GM12878 (cell line): ENCODE results near the gene MSI2. TPM values are rescaled to one million over a fixed set of nuclear protein-coding genes. Genes with fewer than 3 reads are reported as not detected.

Source experiments
- ATAC-seq: fragments of 200-7000 bp; cut with Tn5 transposase; 3 replicates; pipeline ENCODE4 v1.9.1; 2020; ENCODE audit warnings: mild to moderate bottlenecking, moderate library complexity
- BruUV-seq: library from RNA; stranded (reverse); fragments of 400-500 nt; replicated peaks from 2 replicates; lab custom pipeline; 2021; lab: Mats Ljungman, UMichigan
- CTCF ChIA-PET: fragments of 300-600 bp; sonication (Branson Sonifier 250); formaldehyde crosslinking; extraction: SDS; loops from one replicate; lab custom pipeline; 2021; ENCODE audit warnings: inconsistent platforms; lab: Yijun Ruan, JAX
- POLR2A ChIA-PET: fragments of 350-600 bp; formaldehyde crosslinking; extraction: SDS; loops from one replicate; lab custom pipeline; 2021; ENCODE audit warnings: inconsistent platforms; lab: Charles Lee
- RAD21 ChIA-PET: fragments of 300-600 bp; sonication (Branson Sonifier 250); formaldehyde crosslinking; loops from one replicate; lab custom pipeline; 2023; ENCODE audit warnings: antibody characterized with exemption; ENCODE audit not compliant: unreplicated experiment; lab: Charles Lee
- SMC1A ChIA-PET: fragments of 300-600 bp; sonication (Branson Sonifier 250); formaldehyde crosslinking; loops from one replicate; lab custom pipeline; 2023; ENCODE audit not compliant: unreplicated experiment, uncharacterized antibody; lab: Charles Lee
- DNase-seq: peaks from one replicate; pipeline ENCODE4 v3.0.0-alpha.2; 2011; ENCODE audit warnings: low read depth, low spot score
- FAIRE-seq: peaks from 3 replicates; lab custom pipeline; 2011; peaks lifted over from hg19 to GRCh38; lab: Jason Lieb, UNC
- H2AFZ ChIP-seq: 2 replicates; pipeline ENCODE4 v1.6.0; 2011; ENCODE audit warnings: low read depth, low read length, control low read depth; ENCODE audit not compliant: control insufficient read depth
- H3K27ac ChIP-seq: 2 replicates; pipeline ENCODE4 v1.5.1; 2011; ENCODE audit warnings: control low read depth; ENCODE audit not compliant: control insufficient read depth, insufficient read depth
- H3K27me3 ChIP-seq, 2 experiments: replicated peaks in 1 of 2; 2 replicates each; pipeline versions ENCODE4 v1.6.0 to v1.6.1; 2011; ENCODE audit warnings: low read length in 1 of 2; ENCODE audit not compliant: control insufficient read depth in 2 of 2, insufficient read depth in 2 of 2
- H3K36me3 ChIP-seq, 2 experiments: 2 replicates each; pipeline ENCODE4 v1.5.1; 2011; ENCODE audit warnings: low read length in 1 of 2; ENCODE audit not compliant: control insufficient read depth in 2 of 2, insufficient read depth in 2 of 2
- H3K4me1 ChIP-seq: 2 replicates; pipeline ENCODE4 v1.6.1; 2011; ENCODE audit warnings: mild to moderate bottlenecking, low read length, moderate library complexity, mixed read lengths; ENCODE audit not compliant: control insufficient read depth, insufficient read depth
- H3K4me2 ChIP-seq: 2 replicates; pipeline ENCODE4 v1.6.0; 2011; ENCODE audit warnings: control low read depth; ENCODE audit not compliant: control insufficient read depth, insufficient read depth
- H3K4me3 ChIP-seq: fragments of 200-600 bp; sonication (generic); 2 replicates; pipeline ENCODE4 v1.5.1; 2016
- H3K79me2 ChIP-seq: 2 replicates; pipeline ENCODE4 v1.6.0; 2011; ENCODE audit warnings: low read length; ENCODE audit not compliant: control insufficient read depth, insufficient read depth
- H3K9ac ChIP-seq: 2 replicates; pipeline ENCODE4 v1.8.0; 2011; ENCODE audit warnings: low read length, control low read depth, mixed read lengths; ENCODE audit not compliant: control insufficient read depth, insufficient read depth
- H3K9me3 ChIP-seq: replicated peaks from 3 replicates; pipeline ENCODE4 v1.5.1; 2011; ENCODE audit warnings: mild to moderate bottlenecking, low read length; ENCODE audit not compliant: control insufficient read depth, insufficient read depth
- H4K20me1 ChIP-seq: 2 replicates; pipeline ENCODE4 v1.6.0; 2011; ENCODE audit not compliant: control insufficient read depth, insufficient read depth
- ASH2L ChIP-seq: fragments of 300-600, 200-600 bp; sonication (generic); IDR thresholded peaks from 2 replicates; pipeline ENCODE4 v1.6.1; 2017; ENCODE audit warnings: low read depth, mild to moderate bottlenecking, borderline replicate concordance
- BMI1 ChIP-seq: fragments of 450-650 bp; IDR thresholded peaks from 2 replicates; pipeline ENCODE4 v1.6.1; 2016; ENCODE audit warnings: mild to moderate bottlenecking, moderate library complexity, borderline replicate concordance
- EP300 ChIP-seq, 2 experiments: fragments of 150-350 bp in 1 of 2; IDR thresholded peaks; 2 replicates each; pipeline ENCODE4 v1.6.1; 2011 to 2012; ENCODE audit warnings: low read depth in 2 of 2, low read length in 2 of 2, borderline replicate concordance in 1 of 2, improper control_type of control experiment in 1 of 2, inconsistent platforms in 1 of 2; ENCODE audit not compliant: control insufficient read depth in 1 of 2
- FOS ChIP-seq: IDR thresholded peaks from 3 replicates; pipeline ENCODE4 v1.6.1; 2011; ENCODE audit warnings: borderline replicate concordance; ENCODE audit not compliant: insufficient read length; ENCODE audit errors: extremely low read depth
- JUND ChIP-seq: IDR thresholded peaks from 2 replicates; pipeline ENCODE4 v1.6.1; 2012; ENCODE audit warnings: low read depth, mild to moderate bottlenecking, low read length, improper control_type of control experiment, moderate library complexity
- NFIC ChIP-seq: IDR thresholded peaks from 2 replicates; pipeline ENCODE4 v1.6.1; 2012; ENCODE audit warnings: low read depth, mild to moderate bottlenecking, inconsistent platforms, low read length, moderate library complexity
- PAX8 ChIP-seq: fragments of 450-650 bp; IDR thresholded peaks from 2 replicates; pipeline ENCODE4 v1.6.1; 2017; ENCODE audit warnings: mild to moderate bottlenecking, moderate library complexity
- TARDBP ChIP-seq: IDR thresholded peaks from 2 replicates; pipeline ENCODE4 v1.6.1; 2016; ENCODE audit warnings: borderline replicate concordance
- WGBS: methylation state at CpG from one replicate; pipeline ENCODE4 v1.1.6; 2016; ENCODE audit warnings: low lambda C conversion rate; ENCODE audit not compliant: insufficient replicate concordance, insufficient coverage; ENCODE audit errors: missing lambda C conversion rate; 5-methylcytosine and 5-hydroxymethylcytosine counted together
- in situ Hi-C: fragments of 300-500 bp; cut with MboI; formaldehyde crosslinking; loops from 9 replicates; pipeline ENCODE4 v1.14.3; 2018; ENCODE audit warnings: mixed read lengths
- intact Hi-C: fragments of 100-400 bp; cut with micrococcal nuclease; formaldehyde crosslinking; loops from one replicate; pipeline ENCODE4 v1.14.2; 2022; ENCODE audit not compliant: unreplicated experiment
- polyA plus RNA-seq, 11 experiments: library from polyadenylated mRNA; depleted of rRNA in 4 of 11; unstranded in 6 of 11; stranded (reverse) in 5 of 11; fragments of >200 nt; fragmentation: Nextera tagmentation in 4 of 11; fragmentation: Illumina TruSeq in 1 of 11; extraction: Ambion mirVana in 4 of 11; extraction: Trizol in 1 of 11; gene quantifications; 1 replicate in 1 of 11; 2 replicates in 10 of 11; pipeline versions ENCODE4 v1.2.1 to v1.2.3, GENCODE V29; 2011 to 2016; ENCODE audit warnings: inconsistent platforms in 2 of 11, missing spikeins in 2 of 11, low read depth in 1 of 11
- total RNA-seq, 4 experiments: library from RNA; depleted of rRNA in 3 of 4; stranded (reverse); fragments of >200 nt in 3 of 4; fragmentation: Illumina TruSeq in 1 of 4; extraction: Trizol in 1 of 4; gene quantifications; 2 replicates each; pipeline versions ENCODE4 v1.2.1 to v1.2.3, GENCODE V29; 2013 to 2021
- TF ChIP-seq, protein P1 (sequence below): fragments of 450-650 bp; IDR thresholded peaks from 2 replicates; pipeline ENCODE4 v1.6.1; 2017; ENCODE audit warnings: mild to moderate bottlenecking, moderate library complexity
- TF ChIP-seq, protein P2 (sequence below): IDR thresholded peaks from 2 replicates; pipeline ENCODE4 v1.6.1; 2012; ENCODE audit warnings: low read depth, low read length, improper control_type of control experiment
- TF ChIP-seq, protein P3 (sequence below): fragments of 450-650 bp; IDR thresholded peaks from 2 replicates; pipeline ENCODE4 v1.6.1; 2017; ENCODE audit warnings: mild to moderate bottlenecking, low read depth, inconsistent platforms; ENCODE audit not compliant: poor library complexity, severe bottlenecking
- TF ChIP-seq, protein P4 (sequence below): fragments of 450-650 bp; formaldehyde crosslinking; IDR thresholded peaks from 2 replicates; pipeline ENCODE4 v1.4.0; 2020; ENCODE audit warnings: mild to moderate bottlenecking, moderate library complexity

Gene MSI2
- total and polyA plus RNA-seq, 10 of the 15 experiments (the other 5 are each of a cell fraction or from before 2014, with no cell fraction given) = 6.1 to 76.1 (median 42.0) TPM

DNA sequence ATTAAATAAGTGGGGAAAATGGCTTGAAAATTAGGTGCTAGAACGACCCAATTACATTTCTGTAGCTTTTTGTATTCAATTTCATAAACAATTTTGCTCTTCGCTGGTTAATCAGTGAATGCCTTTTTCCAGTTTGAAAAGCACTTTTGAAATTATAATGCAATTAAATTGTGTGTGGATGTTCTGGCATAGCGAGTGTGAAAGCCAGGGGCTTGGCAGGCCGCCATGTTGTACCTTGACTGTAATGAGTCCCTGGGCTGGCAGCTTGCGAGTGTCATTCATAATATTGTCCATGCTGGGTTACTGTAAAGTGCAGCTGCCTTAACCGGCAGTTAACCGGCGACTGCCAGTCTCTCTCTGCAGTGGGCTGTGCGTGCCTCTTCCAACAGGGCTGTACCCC, 310.9 kb downstream of the MSI2 start (continued):
- TF ChIP-seq, protein P1, sequence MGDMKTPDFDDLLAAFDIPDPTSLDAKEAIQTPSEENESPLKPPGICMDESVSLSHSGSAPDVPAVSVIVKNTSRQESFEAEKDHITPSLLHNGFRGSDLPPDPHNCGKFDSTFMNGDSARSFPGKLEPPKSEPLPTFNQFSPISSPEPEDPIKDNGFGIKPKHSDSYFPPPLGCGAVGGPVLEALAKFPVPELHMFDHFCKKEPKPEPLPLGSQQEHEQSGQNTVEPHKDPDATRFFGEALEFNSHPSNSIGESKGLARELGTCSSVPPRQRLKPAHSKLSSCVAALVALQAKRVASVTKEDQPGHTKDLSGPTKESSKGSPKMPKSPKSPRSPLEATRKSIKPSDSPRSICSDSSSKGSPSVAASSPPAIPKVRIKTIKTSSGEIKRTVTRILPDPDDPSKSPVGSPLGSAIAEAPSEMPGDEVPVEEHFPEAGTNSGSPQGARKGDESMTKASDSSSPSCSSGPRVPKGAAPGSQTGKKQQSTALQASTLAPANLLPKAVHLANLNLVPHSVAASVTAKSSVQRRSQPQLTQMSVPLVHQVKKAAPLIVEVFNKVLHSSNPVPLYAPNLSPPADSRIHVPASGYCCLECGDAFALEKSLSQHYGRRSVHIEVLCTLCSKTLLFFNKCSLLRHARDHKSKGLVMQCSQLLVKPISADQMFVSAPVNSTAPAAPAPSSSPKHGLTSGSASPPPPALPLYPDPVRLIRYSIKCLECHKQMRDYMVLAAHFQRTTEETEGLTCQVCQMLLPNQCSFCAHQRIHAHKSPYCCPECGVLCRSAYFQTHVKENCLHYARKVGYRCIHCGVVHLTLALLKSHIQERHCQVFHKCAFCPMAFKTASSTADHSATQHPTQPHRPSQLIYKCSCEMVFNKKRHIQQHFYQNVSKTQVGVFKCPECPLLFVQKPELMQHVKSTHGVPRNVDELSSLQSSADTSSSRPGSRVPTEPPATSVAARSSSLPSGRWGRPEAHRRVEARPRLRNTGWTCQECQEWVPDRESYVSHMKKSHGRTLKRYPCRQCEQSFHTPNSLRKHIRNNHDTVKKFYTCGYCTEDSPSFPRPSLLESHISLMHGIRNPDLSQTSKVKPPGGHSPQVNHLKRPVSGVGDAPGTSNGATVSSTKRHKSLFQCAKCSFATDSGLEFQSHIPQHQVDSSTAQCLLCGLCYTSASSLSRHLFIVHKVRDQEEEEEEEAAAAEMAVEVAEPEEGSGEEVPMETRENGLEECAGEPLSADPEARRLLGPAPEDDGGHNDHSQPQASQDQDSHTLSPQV = no peak
- TF ChIP-seq NFIC (no peak), TARDBP (no peak)
- TF ChIP-seq, all 136 proteins: peak for 0

DNA sequence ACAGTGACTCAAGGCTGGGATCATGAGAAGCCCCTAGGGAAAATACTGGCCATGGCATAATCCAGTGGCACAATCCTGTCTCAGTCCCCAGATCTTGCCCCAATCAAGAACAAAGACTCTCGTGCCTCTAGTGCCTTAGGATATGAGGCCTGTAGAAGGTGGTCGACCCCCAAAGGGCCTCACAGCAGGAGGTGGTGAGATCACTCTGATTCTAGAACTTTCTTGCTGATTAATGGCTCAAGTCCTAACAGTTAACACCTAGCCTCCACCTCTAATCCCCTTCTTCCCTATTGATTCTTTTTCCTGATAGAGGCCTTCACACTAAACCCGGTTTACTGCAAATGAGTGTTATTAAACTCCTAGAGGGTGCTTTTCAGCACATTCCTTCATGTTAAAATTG, 312.0 kb downstream of the MSI2 start:
- ChIA-PET RAD21 (no interaction called here), CTCF (interaction anchor here (1.2 to 1.4 kb wide), 2 partner anchors 16 to 17 kb away, joined by 4 read pairs; no protein-coding TSS in a partner anchor), SMC1A (no interaction called here), POLR2A (interaction anchor here (1.7 kb wide), 1 partner anchor 10 kb away, joined by 4 read pairs; no protein-coding TSS in a partner anchor)
- no peak for DNase-seq
- in situ Hi-C loops (no loop called here), intact Hi-C loops (no loop called here)
- Histone ChIP-seq H3K9ac (no peak overlapping the region), H3K4me2 (no peak overlapping the region), H4K20me1 (no peaks in the 10 kb centered on the region; the same call in 1 of the 2 replicates), H3K27ac (no peak overlapping the region), H3K36me3 (peaks cover 0 to 4% of the 10 kb centered on the region in 2 experiments; a peak in 3 of 4 replicates), H3K79me2 (no peaks in the 10 kb centered on the region), H3K4me3 (no peak overlapping the region), H3K27me3 (no peaks in the 10 kb centered on the region), H3K9me3 (no peaks in the 10 kb centered on the region), H3K4me1 (no peaks in the 10 kb centered on the region), H2AFZ (no peak overlapping the region)
- BruUV-seq = no TSS peak
- ATAC-seq = no peak
- FAIRE-seq = no peak
- 83% methylated on average over 3 of the region's 3 CpGs for WGBS
- TF ChIP-seq BMI1 = no peak
- no peak for TF ChIP-seq PAX8
- TF ChIP-seq, protein P2, sequence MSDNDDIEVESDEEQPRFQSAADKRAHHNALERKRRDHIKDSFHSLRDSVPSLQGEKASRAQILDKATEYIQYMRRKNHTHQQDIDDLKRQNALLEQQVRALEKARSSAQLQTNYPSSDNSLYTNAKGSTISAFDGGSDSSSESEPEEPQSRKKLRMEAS = no peak
- TF ChIP-seq FOS = no peak
- no peak for TF ChIP-seq ASH2L
- TF ChIP-seq, protein P3, sequence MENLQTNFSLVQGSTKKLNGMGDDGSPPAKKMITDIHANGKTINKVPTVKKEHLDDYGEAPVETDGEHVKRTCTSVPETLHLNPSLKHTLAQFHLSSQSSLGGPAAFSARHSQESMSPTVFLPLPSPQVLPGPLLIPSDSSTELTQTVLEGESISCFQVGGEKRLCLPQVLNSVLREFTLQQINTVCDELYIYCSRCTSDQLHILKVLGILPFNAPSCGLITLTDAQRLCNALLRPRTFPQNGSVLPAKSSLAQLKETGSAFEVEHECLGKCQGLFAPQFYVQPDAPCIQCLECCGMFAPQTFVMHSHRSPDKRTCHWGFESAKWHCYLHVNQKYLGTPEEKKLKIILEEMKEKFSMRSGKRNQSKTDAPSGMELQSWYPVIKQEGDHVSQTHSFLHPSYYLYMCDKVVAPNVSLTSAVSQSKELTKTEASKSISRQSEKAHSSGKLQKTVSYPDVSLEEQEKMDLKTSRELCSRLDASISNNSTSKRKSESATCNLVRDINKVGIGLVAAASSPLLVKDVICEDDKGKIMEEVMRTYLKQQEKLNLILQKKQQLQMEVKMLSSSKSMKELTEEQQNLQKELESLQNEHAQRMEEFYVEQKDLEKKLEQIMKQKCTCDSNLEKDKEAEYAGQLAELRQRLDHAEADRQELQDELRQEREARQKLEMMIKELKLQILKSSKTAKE = no peak
- TF ChIP-seq JUND = no peak
- TF ChIP-seq EP300 (IDR thresholded peaks at IDR 0.05; ENCODE audit: borderline replicate concordance in 1 of 2, control insufficient read depth in 1 of 2, low read depth in 2 of 2, low read length in 2 of 2) = no peak
- TF ChIP-seq, protein P4, sequence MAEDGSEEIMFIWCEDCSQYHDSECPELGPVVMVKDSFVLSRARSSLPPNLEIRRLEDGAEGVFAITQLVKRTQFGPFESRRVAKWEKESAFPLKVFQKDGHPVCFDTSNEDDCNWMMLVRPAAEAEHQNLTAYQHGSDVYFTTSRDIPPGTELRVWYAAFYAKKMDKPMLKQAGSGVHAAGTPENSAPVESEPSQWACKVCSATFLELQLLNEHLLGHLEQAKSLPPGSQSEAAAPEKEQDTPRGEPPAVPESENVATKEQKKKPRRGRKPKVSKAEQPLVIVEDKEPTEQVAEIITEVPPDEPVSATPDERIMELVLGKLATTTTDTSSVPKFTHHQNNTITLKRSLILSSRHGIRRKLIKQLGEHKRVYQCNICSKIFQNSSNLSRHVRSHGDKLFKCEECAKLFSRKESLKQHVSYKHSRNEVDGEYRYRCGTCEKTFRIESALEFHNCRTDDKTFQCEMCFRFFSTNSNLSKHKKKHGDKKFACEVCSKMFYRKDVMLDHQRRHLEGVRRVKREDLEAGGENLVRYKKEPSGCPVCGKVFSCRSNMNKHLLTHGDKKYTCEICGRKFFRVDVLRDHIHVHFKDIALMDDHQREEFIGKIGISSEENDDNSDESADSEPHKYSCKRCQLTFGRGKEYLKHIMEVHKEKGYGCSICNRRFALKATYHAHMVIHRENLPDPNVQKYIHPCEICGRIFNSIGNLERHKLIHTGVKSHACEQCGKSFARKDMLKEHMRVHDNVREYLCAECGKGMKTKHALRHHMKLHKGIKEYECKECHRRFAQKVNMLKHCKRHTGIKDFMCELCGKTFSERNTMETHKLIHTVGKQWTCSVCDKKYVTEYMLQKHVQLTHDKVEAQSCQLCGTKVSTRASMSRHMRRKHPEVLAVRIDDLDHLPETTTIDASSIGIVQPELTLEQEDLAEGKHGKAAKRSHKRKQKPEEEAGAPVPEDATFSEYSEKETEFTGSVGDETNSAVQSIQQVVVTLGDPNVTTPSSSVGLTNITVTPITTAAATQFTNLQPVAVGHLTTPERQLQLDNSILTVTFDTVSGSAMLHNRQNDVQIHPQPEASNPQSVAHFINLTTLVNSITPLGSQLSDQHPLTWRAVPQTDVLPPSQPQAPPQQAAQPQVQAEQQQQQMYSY (CRISPR knock-in tag) = no peak
